ENCODE data around the gene LIPC.

- TF ChIP-seq, protein P1, sequence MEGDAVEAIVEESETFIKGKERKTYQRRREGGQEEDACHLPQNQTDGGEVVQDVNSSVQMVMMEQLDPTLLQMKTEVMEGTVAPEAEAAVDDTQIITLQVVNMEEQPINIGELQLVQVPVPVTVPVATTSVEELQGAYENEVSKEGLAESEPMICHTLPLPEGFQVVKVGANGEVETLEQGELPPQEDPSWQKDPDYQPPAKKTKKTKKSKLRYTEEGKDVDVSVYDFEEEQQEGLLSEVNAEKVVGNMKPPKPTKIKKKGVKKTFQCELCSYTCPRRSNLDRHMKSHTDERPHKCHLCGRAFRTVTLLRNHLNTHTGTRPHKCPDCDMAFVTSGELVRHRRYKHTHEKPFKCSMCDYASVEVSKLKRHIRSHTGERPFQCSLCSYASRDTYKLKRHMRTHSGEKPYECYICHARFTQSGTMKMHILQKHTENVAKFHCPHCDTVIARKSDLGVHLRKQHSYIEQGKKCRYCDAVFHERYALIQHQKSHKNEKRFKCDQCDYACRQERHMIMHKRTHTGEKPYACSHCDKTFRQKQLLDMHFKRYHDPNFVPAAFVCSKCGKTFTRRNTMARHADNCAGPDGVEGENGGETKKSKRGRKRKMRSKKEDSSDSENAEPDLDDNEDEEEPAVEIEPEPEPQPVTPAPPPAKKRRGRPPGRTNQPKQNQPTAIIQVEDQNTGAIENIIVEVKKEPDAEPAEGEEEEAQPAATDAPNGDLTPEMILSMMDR (IDR thresholded peaks at IDR 0.05): no peak
- TF ChIP-seq FOSL2 (IDR thresholded peaks at IDR 0.05) (no peak), FOSL2 (CRISPR knock-in tag; IDR thresholded peaks at IDR 0.05) (no peak)
Observed at GRCh38 chr15:58403581-58403980, 28.2 kb upstream of the LIPC start.
